Stimulated activated CD8-positive, alpha-beta memory T cell treated with anti-CD3 and anti-CD28 coated beads, Interleukin-15, amount 100 ng/mL, for 24 hours (primary cell): ENCODE results near the gene TMTC1.

Experiments
- DNase-seq: peaks from one replicate; pipeline ENCODE4 v3.0.0-alpha.2; 2020; ENCODE audit warnings: low read depth

TMTC1 gene

GRCh38 chr12:29739279-29739991 is 44.3 kb downstream of the TMTC1 start:
- DNase-seq, result no peak

- no peak for DNase-seq
These were observed 45.4 kb downstream of the TMTC1 start for GRCh38 chr12:29738365-29738764.

- no peak for DNase-seq
These were observed 46.1 kb downstream of the TMTC1 start for GRCh38 chr12:29737644-29738043.

GRCh38 chr12:29735604-29736003 is 48.1 kb downstream of the TMTC1 start:
- no peak for DNase-seq

GRCh38 chr12:29734734-29735133 is 49.0 kb downstream of the TMTC1 start:
- no peak for DNase-seq

- DNase-seq, result no peak
These were observed 49.4 kb downstream of the TMTC1 start for GRCh38 chr12:29734305-29734704.

GRCh38 chr12:29733501-29733900 is 50.2 kb downstream of the TMTC1 start:
- DNase-seq, result no peak

- no peak for DNase-seq
These were observed 50.7 kb downstream of the TMTC1 start for GRCh38 chr12:29733060-29733459.

- DNase-seq, result no peak
These were observed 51.1 kb downstream of the TMTC1 start for GRCh38 chr12:29732593-29732992.

- no peak for DNase-seq
These were observed 51.6 kb downstream of the TMTC1 start for GRCh38 chr12:29732191-29732590.

- no peak for DNase-seq
These were observed 52.2 kb downstream of the TMTC1 start for GRCh38 chr12:29731591-29731990.

- DNase-seq, result no peak
These were observed 53.3 kb downstream of the TMTC1 start for GRCh38 chr12:29730481-29730880.

- no peak for DNase-seq
These were observed 55.7 kb downstream of the TMTC1 start for GRCh38 chr12:29728030-29728429.

- DNase-seq, result no peak
These were observed 56.9 kb downstream of the TMTC1 start for GRCh38 chr12:29726741-29727348.

GRCh38 chr12:29726321-29726692 is 57.4 kb downstream of the TMTC1 start:
- DNase-seq, result no peak

GRCh38 chr12:29725587-29726320 is 58.0 kb downstream of the TMTC1 start:
- DNase-seq, result no peak

- no peak for DNase-seq
These were observed 61.6 kb downstream of the TMTC1 start for GRCh38 chr12:29722164-29722563.

GRCh38 chr12:29719381-29719780 is 64.4 kb downstream of the TMTC1 start:
- no peak for DNase-seq

- DNase-seq, result no peak
These were observed 66.1 kb downstream of the TMTC1 start for GRCh38 chr12:29717540-29718100.

GRCh38 chr12:29714966-29715365 is 68.8 kb downstream of the TMTC1 start:
- DNase-seq, result no peak

GRCh38 chr12:29713729-29714128 is 70.0 kb downstream of the TMTC1 start:
- no peak for DNase-seq

- DNase-seq, result no peak
These were observed 72.4 kb downstream of the TMTC1 start for GRCh38 chr12:29711381-29711780.

- no peak for DNase-seq
These were observed 73.6 kb downstream of the TMTC1 start for GRCh38 chr12:29710104-29710503.
